ENCODE data around the gene ZZZ3.
A peak's percentile ranks its signal among the peaks of the same experiment; 100 is the strongest.
"Not testable (repeated sequence)": the region's sequence is repeated elsewhere in the genome, so short reads cannot be mapped to it uniquely, and the experiment has no call there.

The ZZZ3 gene

GRCh38 chr1:77680173-77680572 is 2.3 kb downstream of the ZZZ3 start:
- TF ChIP-seq CTCF (IDR thresholded peaks at IDR 0.05): no peak
- TF ChIP-seq ZFX (IDR thresholded peaks at IDR 0.05; ENCODE audit: borderline replicate concordance): no peak
- H3K27ac ChIP-seq: no peak overlapping the region

GRCh38 chr1:77678660-77679610 is 3.5 kb downstream of the ZZZ3 start:
- TF ChIP-seq CTCF (IDR thresholded peaks at IDR 0.05) (no peak), ZFX (IDR thresholded peaks at IDR 0.05; ENCODE audit: borderline replicate concordance) (no peak)

GRCh38 chr1:77674807-77675206 is 7.7 kb downstream of the ZZZ3 start:
- not testable (repeated sequence) for H3K27ac ChIP-seq

More at GRCh38 chr1:77678660-77679610, 3.5 kb downstream of the ZZZ3 start:
- peak overlapping the region; percentile 36 for H3K27ac ChIP-seq

- no peak overlapping the region for H3K27ac ChIP-seq
- TF ChIP-seq ZFX (IDR thresholded peaks at IDR 0.05; ENCODE audit: borderline replicate concordance): no peak
- TF ChIP-seq CTCF (IDR thresholded peaks at IDR 0.05): no peak
These were observed 8.6 kb downstream of the ZZZ3 start for GRCh38 chr1:77673716-77674355.

GRCh38 chr1:77673030-77673429 is 9.4 kb downstream of the ZZZ3 start:
- H3K27ac ChIP-seq: no peak overlapping the region
- TF ChIP-seq CTCF (IDR thresholded peaks at IDR 0.05) (no peak), ZFX (IDR thresholded peaks at IDR 0.05; ENCODE audit: borderline replicate concordance) (no peak)

- H3K27ac ChIP-seq: no peak overlapping the region
- no peak for TF ChIP-seq CTCF (IDR thresholded peaks at IDR 0.05)
- no peak for TF ChIP-seq ZFX (IDR thresholded peaks at IDR 0.05; ENCODE audit: borderline replicate concordance)
These were observed 10.1 kb downstream of the ZZZ3 start for GRCh38 chr1:77672374-77672773.

GRCh38 chr1:77671836-77672235 is 10.6 kb downstream of the ZZZ3 start:
- TF ChIP-seq ZFX (IDR thresholded peaks at IDR 0.05; ENCODE audit: borderline replicate concordance): no peak
- no peak for TF ChIP-seq CTCF (IDR thresholded peaks at IDR 0.05)
- no peak overlapping the region for H3K27ac ChIP-seq

All from 22Rv1 (cell line).